ENCODE results near the gene RELL2. TPM values are rescaled to one million over a fixed set of nuclear protein-coding genes. Genes with fewer than 3 reads are reported as not detected.

RELL2 gene
- polyA plus RNA-seq, 1 of the 3 experiments (the other 2 are of a cell fraction), result 15.6 TPM

DNA sequence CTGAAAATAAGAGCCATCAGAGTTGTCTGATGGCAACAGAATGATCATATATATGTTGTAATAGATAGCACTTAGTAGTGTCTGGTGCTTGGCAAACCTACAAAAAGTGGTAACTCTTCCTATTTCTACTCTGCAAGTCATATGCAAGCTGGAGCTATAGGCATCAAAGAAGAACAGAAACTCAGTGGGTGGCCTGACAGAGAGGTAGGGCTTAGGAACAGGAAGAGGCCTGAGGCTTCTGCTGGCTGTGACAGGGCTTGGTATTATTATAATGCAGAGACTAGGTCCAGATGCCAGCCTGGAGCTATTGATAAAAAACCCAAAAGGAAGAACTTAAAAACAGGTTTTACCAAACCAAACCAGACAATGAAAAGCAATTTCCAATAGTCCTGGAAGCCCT, 13.6 kb upstream of the RELL2 start:
- peaks cover 0 to 4% of the 10 kb centered on the region in 2 experiments; a peak in 1 of 4 replicates for H3K4me1 ChIP-seq (ENCODE audit: control insufficient read depth in 1 of 2, insufficient read depth in 2 of 2, low read depth in 1 of 2, low read length in 1 of 2)
- peaks cover 59 to 63% of the 10 kb centered on the region in 2 experiments for H3K36me3 ChIP-seq (replicated peaks in 1 of 2; ENCODE audit: control insufficient read depth in 1 of 2, insufficient read depth in 2 of 2, low read length in 1 of 2)
- H2AFZ ChIP-seq (ENCODE audit: low read depth), result no peak overlapping the region
- no peak overlapping the region for H3K4me3 ChIP-seq (ENCODE audit: low read depth in 2 of 2, low read length in 1 of 2)
- H3K4me2 ChIP-seq, result no peak overlapping the region
- peaks cover 20% of the 10 kb centered on the region for H3F3A ChIP-seq (replicated peaks; ENCODE audit: insufficient read depth)
- H3K79me2 ChIP-seq (ENCODE audit: insufficient read depth), result peaks cover 3% of the 10 kb centered on the region
- H3K9ac ChIP-seq, result no peak overlapping the region
- POLR2A ChIA-PET, result no interaction called here
- H3K9me3 ChIP-seq, result no peaks in the 10 kb centered on the region
- no peak for DNase-seq
- no peaks in the 10 kb centered on the region for H3K27me3 ChIP-seq (ENCODE audit: insufficient read depth)
- TF ChIP-seq TAF1 (IDR thresholded peaks at IDR 0.05; ENCODE audit: borderline replicate concordance, low read depth, low read length), result no peak
- TF ChIP-seq SIN3A (IDR thresholded peaks at IDR 0.05; ENCODE audit: borderline replicate concordance, low read depth, low read length), result no peak
- no peak for TF ChIP-seq FOSL2 (IDR thresholded peaks at IDR 0.05; ENCODE audit: borderline replicate concordance, low read depth)
- TF ChIP-seq EZH2phosphoT487 (IDR thresholded peaks at IDR 0.05; ENCODE audit: borderline replicate concordance, low read depth), result no peak
- TF ChIP-seq TEAD4 (IDR thresholded peaks at IDR 0.05; ENCODE audit: borderline replicate concordance, insufficient read depth), result no peak
- TF ChIP-seq NRF1 (IDR thresholded peaks at IDR 0.05; ENCODE audit: low read depth, low read length), result no peak
- no peak for TF ChIP-seq RXRA (IDR thresholded peaks at IDR 0.05; ENCODE audit: borderline replicate concordance, low read depth)
- no peaks in the 10 kb centered on the region for H4K20me1 ChIP-seq (ENCODE audit: insufficient read depth)
- H3K27ac ChIP-seq (ENCODE audit: low read depth in 2 of 2, low read length in 1 of 2), result peak overlapping the region in 1 of 2 experiments; percentile 68; a peak in 2 of 4 replicates
- CTCF ChIA-PET, result interaction anchor here (0.7 to 14.8 kb wide), 6 partner anchors 12 to 337 kb away, joined by 3 to 280 read pairs (median 3); partner anchors contain the start of genes HDAC3 and RELL2
- H3K9me2 ChIP-seq, result no peaks in the 10 kb centered on the region

DNA sequence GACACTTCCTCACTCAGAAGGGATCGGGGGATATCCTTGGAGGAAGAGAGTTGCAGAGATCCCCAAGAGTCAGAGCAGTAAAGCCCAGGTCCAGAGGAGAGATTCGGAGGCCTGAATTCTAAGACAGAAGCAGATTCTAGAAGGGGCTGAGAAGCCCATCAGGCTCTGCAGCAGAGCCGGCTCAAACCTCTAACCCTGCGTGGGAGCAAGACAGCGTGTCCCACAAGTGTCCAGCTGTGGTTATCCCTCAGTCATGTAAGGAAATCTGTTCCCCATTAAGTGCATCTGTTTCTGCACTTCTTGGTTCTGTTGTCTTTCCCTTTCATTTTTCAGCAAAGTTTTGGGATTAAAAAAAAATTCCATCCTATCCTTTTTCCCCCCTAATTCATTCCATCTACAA, 13.2 kb upstream of the RELL2 start:
- POLR2A ChIA-PET, result no interaction called here
- Histone ChIP-seq H3K4me2 (no peak overlapping the region), H4K20me1 (ENCODE audit: insufficient read depth) (no peaks in the 10 kb centered on the region), H3K27me3 (ENCODE audit: insufficient read depth) (no peaks in the 10 kb centered on the region), H3K79me2 (ENCODE audit: insufficient read depth) (no peaks in the 10 kb centered on the region), H3K4me1 (ENCODE audit: control insufficient read depth in 1 of 2, insufficient read depth in 2 of 2, low read depth in 1 of 2, low read length in 1 of 2) (peaks cover 0 to 4% of the 10 kb centered on the region in 2 experiments; a peak in 1 of 4 replicates), H3K9me2 (no peaks in the 10 kb centered on the region), H2AFZ (ENCODE audit: low read depth) (no peak overlapping the region), H3K36me3 (replicated peaks in 1 of 2; ENCODE audit: control insufficient read depth in 1 of 2, insufficient read depth in 2 of 2, low read length in 1 of 2) (peaks cover 63 to 67% of the 10 kb centered on the region in 2 experiments), H3K9ac (no peak overlapping the region), H3K27ac (ENCODE audit: low read depth in 2 of 2, low read length in 1 of 2) (peak overlapping the region in 1 of 2 experiments; percentile 68; a peak in 2 of 4 replicates), H3F3A (replicated peaks; ENCODE audit: insufficient read depth) (peaks cover 20% of the 10 kb centered on the region), H3K4me3 (ENCODE audit: low read depth in 2 of 2, low read length in 1 of 2) (no peak overlapping the region), H3K9me3 (no peaks in the 10 kb centered on the region)
- no peak for TF ChIP-seq SMC3 (IDR thresholded peaks at IDR 0.05; ENCODE audit: low read depth, low read length)
- TF ChIP-seq, protein P1, sequence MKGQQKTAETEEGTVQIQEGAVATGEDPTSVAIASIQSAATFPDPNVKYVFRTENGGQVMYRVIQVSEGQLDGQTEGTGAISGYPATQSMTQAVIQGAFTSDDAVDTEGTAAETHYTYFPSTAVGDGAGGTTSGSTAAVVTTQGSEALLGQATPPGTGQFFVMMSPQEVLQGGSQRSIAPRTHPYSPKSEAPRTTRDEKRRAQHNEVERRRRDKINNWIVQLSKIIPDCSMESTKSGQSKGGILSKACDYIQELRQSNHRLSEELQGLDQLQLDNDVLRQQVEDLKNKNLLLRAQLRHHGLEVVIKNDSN (IDR thresholded peaks at IDR 0.05; ENCODE audit: borderline replicate concordance, low read depth), result no peak
- TF ChIP-seq, protein P2, sequence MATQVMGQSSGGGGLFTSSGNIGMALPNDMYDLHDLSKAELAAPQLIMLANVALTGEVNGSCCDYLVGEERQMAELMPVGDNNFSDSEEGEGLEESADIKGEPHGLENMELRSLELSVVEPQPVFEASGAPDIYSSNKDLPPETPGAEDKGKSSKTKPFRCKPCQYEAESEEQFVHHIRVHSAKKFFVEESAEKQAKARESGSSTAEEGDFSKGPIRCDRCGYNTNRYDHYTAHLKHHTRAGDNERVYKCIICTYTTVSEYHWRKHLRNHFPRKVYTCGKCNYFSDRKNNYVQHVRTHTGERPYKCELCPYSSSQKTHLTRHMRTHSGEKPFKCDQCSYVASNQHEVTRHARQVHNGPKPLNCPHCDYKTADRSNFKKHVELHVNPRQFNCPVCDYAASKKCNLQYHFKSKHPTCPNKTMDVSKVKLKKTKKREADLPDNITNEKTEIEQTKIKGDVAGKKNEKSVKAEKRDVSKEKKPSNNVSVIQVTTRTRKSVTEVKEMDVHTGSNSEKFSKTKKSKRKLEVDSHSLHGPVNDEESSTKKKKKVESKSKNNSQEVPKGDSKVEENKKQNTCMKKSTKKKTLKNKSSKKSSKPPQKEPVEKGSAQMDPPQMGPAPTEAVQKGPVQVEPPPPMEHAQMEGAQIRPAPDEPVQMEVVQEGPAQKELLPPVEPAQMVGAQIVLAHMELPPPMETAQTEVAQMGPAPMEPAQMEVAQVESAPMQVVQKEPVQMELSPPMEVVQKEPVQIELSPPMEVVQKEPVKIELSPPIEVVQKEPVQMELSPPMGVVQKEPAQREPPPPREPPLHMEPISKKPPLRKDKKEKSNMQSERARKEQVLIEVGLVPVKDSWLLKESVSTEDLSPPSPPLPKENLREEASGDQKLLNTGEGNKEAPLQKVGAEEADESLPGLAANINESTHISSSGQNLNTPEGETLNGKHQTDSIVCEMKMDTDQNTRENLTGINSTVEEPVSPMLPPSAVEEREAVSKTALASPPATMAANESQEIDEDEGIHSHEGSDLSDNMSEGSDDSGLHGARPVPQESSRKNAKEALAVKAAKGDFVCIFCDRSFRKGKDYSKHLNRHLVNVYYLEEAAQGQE (IDR thresholded peaks at IDR 0.05; ENCODE audit: low read depth, low read length), result no peak
- no peak for TF ChIP-seq JUND (IDR thresholded peaks at IDR 0.05)
- no peak for TF ChIP-seq RXRA (IDR thresholded peaks at IDR 0.05; ENCODE audit: borderline replicate concordance, low read depth)
- TF ChIP-seq NRF1 (IDR thresholded peaks at IDR 0.05; ENCODE audit: low read depth, low read length), result no peak
- TF ChIP-seq EP300 (IDR thresholded peaks at IDR 0.05; ENCODE audit: borderline replicate concordance in 1 of 2, low read depth in 1 of 2, low read length in 1 of 2), result no peak
- TF ChIP-seq GATA2 (CRISPR knock-in tag; IDR thresholded peaks at IDR 0.05), result no peak
- no peak for TF ChIP-seq EZH2phosphoT487 (IDR thresholded peaks at IDR 0.05; ENCODE audit: borderline replicate concordance, low read depth)
- TF ChIP-seq ELF1 (IDR thresholded peaks at IDR 0.05), result no peak
- TF ChIP-seq YY1 (IDR thresholded peaks at IDR 0.05; ENCODE audit: low read depth), result no peak
- TF ChIP-seq NFIC (IDR thresholded peaks at IDR 0.05; ENCODE audit: borderline replicate concordance), result no peak
- no peak for TF ChIP-seq MXI1 (IDR thresholded peaks at IDR 0.05; ENCODE audit: low read depth, low read length)
- TF ChIP-seq TEAD4 (IDR thresholded peaks at IDR 0.05; ENCODE audit: borderline replicate concordance, insufficient read depth), result no peak
- TF ChIP-seq, protein P3, sequence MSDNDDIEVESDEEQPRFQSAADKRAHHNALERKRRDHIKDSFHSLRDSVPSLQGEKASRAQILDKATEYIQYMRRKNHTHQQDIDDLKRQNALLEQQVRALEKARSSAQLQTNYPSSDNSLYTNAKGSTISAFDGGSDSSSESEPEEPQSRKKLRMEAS (IDR thresholded peaks at IDR 0.05; ENCODE audit: low read depth), result no peak
- WGBS (ENCODE audit: low lambda C conversion rate), result 89% methylated on average over 5 of the region's 5 CpGs
- DNase-seq, result no peak
- CTCF ChIA-PET, result interaction anchor here (0.7 to 14.8 kb wide), 7 partner anchors 10 to 337 kb away, joined by 3 to 280 read pairs (median 3); partner anchors contain the start of genes HDAC3 and RELL2

All from SK-N-SH (cell line).